RWPE2 (cell line): ENCODE data around the gene HLA-E.
A peak's percentile ranks its signal among the peaks of the same experiment; 100 is the strongest.
"Not testable (repeated sequence)": the region's sequence is repeated elsewhere in the genome, so short reads cannot be mapped to it uniquely, and the experiment has no call there.

Experiments
- ATAC-seq: fragments of 200-7000 bp; cut with Tn5 transposase; 3 replicates; pipeline ENCODE4 v1.9.1; 2021; ENCODE audit warnings: low read depth
- DNase-seq: peaks from one replicate; pipeline ENCODE4 v3.0.0-alpha.2; 2020; ENCODE audit warnings: low spot score
- H3K27ac ChIP-seq: fragments of 450-650 bp; 2 replicates; pipeline ENCODE4 v1.5.1; 2017; ENCODE audit warnings: mild to moderate bottlenecking; ENCODE audit not compliant: poor library complexity, severe bottlenecking
- H3K27me3 ChIP-seq: fragments of 250-450 bp; sonication (Bioruptor Pico); 2 replicates; pipeline ENCODE4 v1.5.1; 2021; ENCODE audit warnings: mild to moderate bottlenecking, moderate library complexity; ENCODE audit not compliant: insufficient read depth, poor library complexity, severe bottlenecking
- H3K36me3 ChIP-seq: fragments of 250-450 bp; sonication (Bioruptor Pico); 2 replicates; pipeline ENCODE4 v1.5.1; 2020; ENCODE audit warnings: low read depth, mild to moderate bottlenecking, moderate library complexity
- H3K4me1 ChIP-seq: fragments of 250-450 bp; sonication (Bioruptor Pico); 2 replicates; pipeline ENCODE4 v1.5.1; 2021; ENCODE audit warnings: mild to moderate bottlenecking, moderate library complexity; ENCODE audit not compliant: insufficient read depth, poor library complexity, severe bottlenecking
- H3K4me3 ChIP-seq: fragments of 250-450 bp; sonication (Bioruptor Pico); 2 replicates; pipeline ENCODE4 v1.5.1; 2021; ENCODE audit warnings: mild to moderate bottlenecking, moderate library complexity; ENCODE audit not compliant: severe bottlenecking
- H3K9me3 ChIP-seq: fragments of 250-450 bp; sonication (Bioruptor Pico); 2 replicates; pipeline ENCODE4 v1.5.1; 2021; ENCODE audit warnings: mild to moderate bottlenecking, moderate library complexity; ENCODE audit not compliant: severe bottlenecking
- TF ChIP-seq, protein P1 (sequence below): fragments of 450-650 bp; IDR thresholded peaks from one replicate; pipeline ENCODE4 v1.5.1; 2017; ENCODE audit warnings: mild to moderate bottlenecking, moderate library complexity; ENCODE audit not compliant: poor library complexity, severe bottlenecking

The HLA-E gene

DNA sequence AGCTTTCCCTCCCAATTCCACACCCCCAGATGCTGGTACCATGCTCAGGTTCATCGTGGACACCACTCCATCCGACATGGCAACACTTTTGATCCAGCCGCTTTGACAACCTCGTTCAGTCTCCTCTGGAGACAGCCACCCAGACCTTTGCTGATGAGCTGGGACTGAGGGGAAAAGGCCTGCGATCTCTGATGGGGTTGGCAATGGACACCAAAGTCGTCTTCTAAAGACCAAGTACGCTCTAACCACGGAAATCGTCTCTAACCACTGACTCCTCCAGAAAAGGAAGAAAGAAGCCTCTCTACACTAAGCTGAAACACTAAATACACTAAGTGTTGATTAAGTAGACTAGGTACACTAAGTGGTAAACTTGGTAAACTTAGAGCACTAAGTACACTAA, 26.1 kb upstream of the HLA-E start:
- Histone ChIP-seq H3K36me3 (no peaks in the 10 kb centered on the region), H3K9me3 (peaks cover 5% of the 10 kb centered on the region), H3K4me3 (no peak overlapping the region), H3K4me1 (peaks cover 4% of the 10 kb centered on the region), H3K27me3 (peaks cover 96% of the 10 kb centered on the region), H3K27ac (no peak overlapping the region)
- TF ChIP-seq, protein P1, sequence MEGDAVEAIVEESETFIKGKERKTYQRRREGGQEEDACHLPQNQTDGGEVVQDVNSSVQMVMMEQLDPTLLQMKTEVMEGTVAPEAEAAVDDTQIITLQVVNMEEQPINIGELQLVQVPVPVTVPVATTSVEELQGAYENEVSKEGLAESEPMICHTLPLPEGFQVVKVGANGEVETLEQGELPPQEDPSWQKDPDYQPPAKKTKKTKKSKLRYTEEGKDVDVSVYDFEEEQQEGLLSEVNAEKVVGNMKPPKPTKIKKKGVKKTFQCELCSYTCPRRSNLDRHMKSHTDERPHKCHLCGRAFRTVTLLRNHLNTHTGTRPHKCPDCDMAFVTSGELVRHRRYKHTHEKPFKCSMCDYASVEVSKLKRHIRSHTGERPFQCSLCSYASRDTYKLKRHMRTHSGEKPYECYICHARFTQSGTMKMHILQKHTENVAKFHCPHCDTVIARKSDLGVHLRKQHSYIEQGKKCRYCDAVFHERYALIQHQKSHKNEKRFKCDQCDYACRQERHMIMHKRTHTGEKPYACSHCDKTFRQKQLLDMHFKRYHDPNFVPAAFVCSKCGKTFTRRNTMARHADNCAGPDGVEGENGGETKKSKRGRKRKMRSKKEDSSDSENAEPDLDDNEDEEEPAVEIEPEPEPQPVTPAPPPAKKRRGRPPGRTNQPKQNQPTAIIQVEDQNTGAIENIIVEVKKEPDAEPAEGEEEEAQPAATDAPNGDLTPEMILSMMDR: no peak
- ATAC-seq: no peak
- DNase-seq: no peak

DNA sequence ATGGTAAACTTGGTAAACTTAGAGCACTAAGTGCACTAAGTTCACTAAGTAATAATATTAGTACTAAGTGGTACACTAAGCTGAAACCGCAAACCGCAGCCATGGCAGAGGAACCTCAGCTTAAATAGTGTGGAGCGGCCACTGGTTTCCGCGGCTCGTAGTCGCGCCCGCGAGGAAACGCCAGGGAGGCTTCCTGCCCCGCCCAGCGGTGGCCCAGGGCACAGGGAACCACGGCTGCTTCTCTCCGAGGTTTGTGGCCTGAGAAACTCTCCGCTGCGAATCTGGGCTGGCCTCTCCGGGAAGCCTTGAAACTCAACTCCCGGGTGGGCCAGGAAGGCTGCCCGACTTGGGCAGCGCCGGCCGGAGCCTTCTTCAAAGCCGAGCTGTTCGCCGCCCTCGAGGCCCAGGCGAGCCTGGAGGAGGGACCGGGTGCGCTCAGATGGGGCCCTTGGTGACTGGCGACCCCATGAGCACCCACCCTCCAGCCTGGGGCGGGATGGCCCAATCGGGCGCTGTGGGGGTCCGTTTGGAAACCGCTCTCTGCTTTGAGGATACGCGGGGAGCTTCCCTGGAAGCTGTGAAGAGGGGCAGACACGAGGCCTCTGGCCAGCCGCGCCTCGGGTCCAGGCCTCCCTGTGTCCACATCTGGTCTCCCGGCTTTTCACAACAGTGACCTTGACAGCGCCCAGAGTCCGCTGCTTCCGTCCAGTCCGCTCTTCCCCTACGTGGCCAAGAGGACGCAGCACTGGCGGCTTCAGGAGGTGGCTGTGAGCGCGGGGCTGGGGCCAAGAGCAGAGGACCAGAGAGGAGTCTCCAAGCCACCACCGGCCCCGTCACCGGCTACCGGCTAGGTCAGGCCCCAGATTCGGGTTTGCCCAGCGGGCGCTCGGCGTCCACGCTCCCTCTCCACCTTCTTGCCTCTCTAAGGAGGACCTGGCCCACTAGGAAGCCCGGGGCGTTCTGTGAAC, 25.4 kb upstream of the HLA-E start:
- Histone ChIP-seq H3K4me1 (peaks cover 4% of the 10 kb centered on the region), H3K4me3 (no peak overlapping the region), H3K27ac (no peak overlapping the region), H3K27me3 (peaks cover 94% of the 10 kb centered on the region), H3K36me3 (no peaks in the 10 kb centered on the region), H3K9me3 (peaks cover 4% of the 10 kb centered on the region)
- TF ChIP-seq, protein P1: no peak
- ATAC-seq: peak; percentile 19; the same call in 1 of the 3 replicates
- DNase-seq: no peak

DNA sequence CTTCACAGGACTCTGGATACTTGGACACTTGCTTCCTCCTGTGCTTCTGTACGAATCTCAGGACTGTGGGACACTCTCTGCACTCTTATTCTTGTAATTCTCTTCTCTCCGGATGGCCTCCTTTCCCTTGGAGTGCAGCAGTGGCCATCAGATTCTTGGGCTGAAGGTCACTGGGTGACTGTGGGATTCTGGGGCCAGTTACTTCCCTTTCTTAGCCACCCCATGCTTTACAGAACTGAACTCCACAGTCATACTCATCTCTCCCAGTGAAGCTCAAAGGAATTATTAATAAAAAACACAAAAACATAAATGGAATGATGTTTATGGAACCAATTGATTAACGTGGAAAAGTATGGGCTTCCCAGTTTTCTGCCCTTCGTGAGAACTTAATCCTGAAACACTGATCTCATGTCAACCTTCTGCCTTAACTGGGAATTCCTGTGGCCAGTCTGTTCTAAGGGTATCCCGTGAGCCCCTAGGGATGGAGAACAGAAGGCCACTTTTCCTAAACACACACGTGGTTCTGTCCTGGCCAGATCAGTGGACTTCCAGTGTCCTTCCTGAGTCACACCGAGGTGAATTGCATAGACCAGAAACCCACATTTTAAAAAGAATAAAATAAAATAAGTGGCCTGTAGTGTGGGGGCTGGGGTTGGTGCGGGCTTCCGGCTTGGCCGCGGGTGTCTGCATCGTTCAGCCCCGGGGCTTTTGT, 23.6 kb upstream of the HLA-E start:
- Histone ChIP-seq H3K4me3 (no peak overlapping the region), H3K27me3 (peaks cover 93% of the 10 kb centered on the region), H3K27ac (no peak overlapping the region), H3K4me1 (peaks cover 4% of the 10 kb centered on the region), H3K36me3 (no peaks in the 10 kb centered on the region), H3K9me3 (peaks cover 3% of the 10 kb centered on the region)
- DNase-seq (no peak), ATAC-seq (no peak)
- TF ChIP-seq, protein P1: no peak

DNA sequence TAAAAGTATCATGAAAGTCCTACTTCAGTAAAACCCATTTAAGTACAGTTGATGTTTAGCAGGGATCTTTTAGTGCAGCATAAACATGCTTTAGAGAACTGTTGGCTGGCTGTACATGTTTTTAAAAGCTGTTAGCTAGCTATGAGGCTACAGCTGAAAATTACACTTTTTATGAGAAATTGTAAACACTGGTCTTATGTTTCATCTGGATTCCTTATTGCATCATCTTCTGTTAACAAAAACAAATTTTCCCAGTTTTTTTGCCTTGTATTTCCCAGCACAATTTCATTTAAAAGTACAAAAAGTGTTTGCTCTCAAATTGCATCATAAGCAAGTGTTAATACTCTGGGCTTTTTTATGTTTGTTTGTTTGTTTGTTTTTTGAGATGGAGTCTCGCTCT, 18.3 kb upstream of the HLA-E start:
- DNase-seq (no peak), ATAC-seq (no peak)
- TF ChIP-seq, protein P1: no peak
- Histone ChIP-seq H3K4me3 (no peak overlapping the region), H3K4me1 (no peaks in the 10 kb centered on the region), H3K27ac (no peak overlapping the region), H3K36me3 (no peaks in the 10 kb centered on the region), H3K9me3 (no peaks in the 10 kb centered on the region), H3K27me3 (peaks cover 48% of the 10 kb centered on the region)

DNA sequence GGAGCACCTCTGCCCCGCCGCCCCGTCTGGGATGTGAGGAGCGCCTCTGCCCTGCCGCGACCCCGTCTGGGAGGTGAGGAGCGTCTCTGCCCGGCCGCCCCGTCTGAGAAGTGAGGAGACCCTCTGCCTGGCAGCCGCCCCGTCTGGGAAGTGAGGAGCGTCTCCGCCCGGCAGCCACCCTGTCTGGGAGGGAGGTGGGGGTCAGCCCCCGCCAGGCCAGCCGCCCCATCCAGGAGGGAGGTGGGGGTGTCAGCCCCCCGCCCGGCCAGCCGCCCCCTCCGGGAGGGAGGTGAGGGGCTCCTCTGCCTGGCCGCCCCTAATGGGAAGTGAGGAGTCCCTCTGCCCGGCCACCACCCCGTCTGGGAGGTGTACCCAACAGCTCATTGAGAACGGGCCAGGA, 14.2 kb upstream of the HLA-E start:
- H3K4me3 ChIP-seq, H3K4me1 ChIP-seq, DNase-seq, H3K36me3 ChIP-seq, H3K9me3 ChIP-seq, H3K27ac ChIP-seq, ATAC-seq: not testable (repeated sequence)
- peaks cover 39% of the 10 kb centered on the region for H3K27me3 ChIP-seq
